ENCODE data around the gene DMWD. TPM values are rescaled to one million over a fixed set of nuclear protein-coding genes. Genes with fewer than 3 reads are reported as not detected.
"Not testable (repeated sequence)": the region's sequence is repeated elsewhere in the genome, so short reads cannot be mapped to it uniquely, and the experiment has no call there.

Gene DMWD
- polyA plus RNA-seq, 1 of the 3 experiments (the other 2 are of a cell fraction) = 40.6 TPM

GRCh38 chr19:45800070-45800553, 7.5 kb upstream of the DMWD start:
- no peak overlapping the region for H3K4me2 ChIP-seq
- no peak for DNase-seq
- POLR2A ChIA-PET = interaction anchor here (2.7 kb wide), 1 partner anchor 30 kb away, joined by 19 read pairs; the partner anchor contains the start of gene SIX5

GRCh38 chr19:45799541-45799940, 6.9 kb upstream of the DMWD start:
- not testable (repeated sequence) for H3K79me2 ChIP-seq (ENCODE audit: insufficient read depth); DNase-seq; H2AFZ ChIP-seq (ENCODE audit: low read depth); H3K27me3 ChIP-seq (ENCODE audit: insufficient read depth); H3K36me3 ChIP-seq (replicated peaks in 1 of 2; ENCODE audit: control insufficient read depth in 1 of 2, insufficient read depth in 2 of 2, low read length in 1 of 2); H3K4me2 ChIP-seq; H4K20me1 ChIP-seq (ENCODE audit: insufficient read depth); H3K9me3 ChIP-seq; H3F3A ChIP-seq (replicated peaks; ENCODE audit: insufficient read depth); H3K4me3 ChIP-seq (ENCODE audit: low read depth in 2 of 2, low read length in 1 of 2); H3K4me1 ChIP-seq (ENCODE audit: control insufficient read depth in 1 of 2, insufficient read depth in 2 of 2, low read depth in 1 of 2, low read length in 1 of 2); H3K27ac ChIP-seq (ENCODE audit: low read depth in 2 of 2, low read length in 1 of 2); H3K9me2 ChIP-seq; H3K9ac ChIP-seq
- 91% methylated on average over 5 of the region's 5 CpGs for WGBS (ENCODE audit: low lambda C conversion rate)
- POLR2A ChIA-PET = interaction anchor here (2.7 kb wide), 1 partner anchor 30 kb away, joined by 19 read pairs; the partner anchor contains the start of gene SIX5
- CTCF ChIA-PET = interaction anchor here (0.6 to 7.3 kb wide), 26 partner anchors 9 to 183 kb away, joined by 3 to 100 read pairs (median 4); partner anchors contain the start of genes DMPK, FOXA3, RSPH6A and SIX5

More at GRCh38 chr19:45800070-45800553, 7.5 kb upstream of the DMWD start:
- Histone ChIP-seq H3K9me3 (no peaks in the 10 kb centered on the region), H3K4me1 (ENCODE audit: control insufficient read depth in 1 of 2, insufficient read depth in 2 of 2, low read depth in 1 of 2, low read length in 1 of 2) (peaks cover 2 to 3% of the 10 kb centered on the region in 2 experiments; a peak in 2 of 4 replicates), H3K27ac (ENCODE audit: low read depth in 2 of 2, low read length in 1 of 2) (no peak overlapping the region), H3K4me3 (ENCODE audit: low read depth in 2 of 2, low read length in 1 of 2) (no peak overlapping the region), H3K36me3 (replicated peaks in 1 of 2; ENCODE audit: control insufficient read depth in 1 of 2, insufficient read depth in 2 of 2, low read length in 1 of 2) (no peaks in the 10 kb centered on the region), H3F3A (replicated peaks; ENCODE audit: insufficient read depth) (no peaks in the 10 kb centered on the region), H3K9ac (no peak overlapping the region), H3K9me2 (no peaks in the 10 kb centered on the region), H3K79me2 (ENCODE audit: insufficient read depth) (no peaks in the 10 kb centered on the region), H4K20me1 (ENCODE audit: insufficient read depth) (no peaks in the 10 kb centered on the region), H3K27me3 (ENCODE audit: insufficient read depth) (no peaks in the 10 kb centered on the region), H2AFZ (ENCODE audit: low read depth) (no peak overlapping the region)
- CTCF ChIA-PET = interaction anchor here (0.9 to 7.3 kb wide), 15 partner anchors 8 to 184 kb away, joined by 3 to 100 read pairs (median 5); partner anchors contain the start of genes DMPK, FOXA3, RSPH6A and SIX5
- WGBS (ENCODE audit: low lambda C conversion rate) = 89% methylated on average over 7 of the region's 8 CpGs
- no peak for TF ChIP-seq GABPA (IDR thresholded peaks at IDR 0.05; ENCODE audit: low read depth)
- TF ChIP-seq NRF1 (IDR thresholded peaks at IDR 0.05; ENCODE audit: low read depth, low read length) = no peak
- TF ChIP-seq EP300 (IDR thresholded peaks at IDR 0.05; ENCODE audit: borderline replicate concordance in 1 of 2, low read depth in 1 of 2, low read length in 1 of 2) = no peak
- no peak for TF ChIP-seq USF1 (IDR thresholded peaks at IDR 0.05; ENCODE audit: borderline replicate concordance, low read depth)
- peak; percentile 38; the same call in 1 of the 2 replicates for TF ChIP-seq FOSL2 (IDR thresholded peaks at IDR 0.05; ENCODE audit: borderline replicate concordance, low read depth)
- no peak for TF ChIP-seq SMC3 (IDR thresholded peaks at IDR 0.05; ENCODE audit: low read depth, low read length)
- no peak for TF ChIP-seq USF2 (IDR thresholded peaks at IDR 0.05; ENCODE audit: borderline replicate concordance, low read depth, low read length)

All from SK-N-SH (cell line).